Lower leg skin (tissue), 4 donors: ENCODE results near the gene MT1E. TPM values are rescaled to one million over a fixed set of nuclear protein-coding genes. Genes with fewer than 3 reads are reported as not detected.
"Not testable (repeated sequence)": the region's sequence is repeated elsewhere in the genome, so short reads cannot be mapped to it uniquely, and the experiment has no call there.

Experiments used
- DNase-seq, 2 donors: peaks; one replicate each; pipeline ENCODE4 v3.0.0-alpha.2; 2019; ENCODE audit warnings: low spot score in 2 of 2
- H3K4me3 ChIP-seq: fragments of 200-600 bp; sonication (generic); 2 replicates; pipeline ENCODE4 v1.5.1; 2017; ENCODE audit warnings: mild to moderate bottlenecking, low read depth; ENCODE audit not compliant: poor library complexity, severe bottlenecking
- POLR2A ChIP-seq, 2 donors: fragments of 450-650 bp; IDR thresholded peaks; one replicate each; pipeline ENCODE4 v1.6.1; 2016 to 2017; ENCODE audit warnings: antibody characterized with exemption in 2 of 2, mild to moderate bottlenecking in 1 of 2, moderate library complexity in 1 of 2
- WGBS, 2 donors: methylation state at CpG; one replicate each; pipeline ENCODE4 v1.1.5; 2018; 5-methylcytosine and 5-hydroxymethylcytosine counted together
- intact Hi-C: fragments of 100-400 bp; cut with DNase I; formaldehyde crosslinking; loops from one replicate; pipeline ENCODE4 v1.15.0; 2023; ENCODE audit warnings: low total_unique reads
- total RNA-seq, 4 donors: library from RNA; depleted of rRNA; stranded (reverse); fragments of >200 nt; gene quantifications; one replicate each; pipeline ENCODE4 v1.1.0, GENCODE V29; 2016
- TF ChIP-seq, protein P1 (sequence below), 3 donors: fragments of 450-650 bp; IDR thresholded peaks; one replicate each; pipeline ENCODE4 v1.5.1; 2016; ENCODE audit warnings: antibody characterized with exemption in 3 of 3, mild to moderate bottlenecking in 3 of 3, moderate library complexity in 2 of 3

MT1E gene
- 100 to 1,000 TPM; 140 to 437 (median 224) TPM for total RNA-seq

DNA sequence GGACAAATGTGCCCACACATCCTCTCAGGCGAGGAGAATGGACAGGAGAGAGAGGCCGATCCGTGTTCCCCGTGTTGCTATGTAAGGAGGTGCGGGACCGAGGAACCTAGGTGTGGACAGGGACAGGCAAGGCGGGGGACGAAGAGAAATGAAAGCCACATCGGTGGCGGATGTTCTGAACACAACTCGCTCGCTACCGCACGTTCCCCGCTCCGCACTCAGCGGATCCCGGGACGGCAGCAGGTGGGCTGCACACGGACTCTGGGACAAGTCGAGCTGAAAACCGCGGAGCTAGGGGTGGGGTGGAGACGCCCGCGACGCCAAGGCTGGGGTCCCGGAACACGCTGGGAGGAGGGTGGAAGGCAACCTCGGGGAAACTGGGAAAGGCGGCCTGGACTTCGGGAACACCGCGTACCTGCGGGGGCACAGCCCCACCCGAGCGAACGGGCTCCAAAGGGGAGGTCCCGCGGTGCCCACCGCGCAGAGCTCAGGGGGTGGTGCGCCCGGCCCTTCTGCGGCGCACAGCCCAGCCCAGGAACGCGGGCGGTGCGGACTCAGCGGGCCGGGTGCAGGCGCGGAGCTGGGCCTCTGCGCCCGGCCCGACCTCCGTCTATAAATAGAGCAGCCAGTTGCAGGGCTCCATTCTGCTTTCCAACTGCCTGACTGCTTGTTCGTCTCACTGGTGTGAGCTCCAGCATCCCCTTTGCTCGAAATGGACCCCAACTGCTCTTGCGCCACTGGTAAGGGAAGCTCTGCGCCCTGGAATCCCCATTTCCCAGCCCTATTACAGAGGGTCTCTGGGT lies at the start of gene MT1E:
TSS of gene MT1E (plus strand) at position 642 of the 803 bp plus-strand sequence. CDS start at position 713, 71 bp downstream.
- peak; percentile 66 to 96 for DNase-seq
- intact Hi-C loops: no loop called here
- WGBS, 2 donors: 2 to 3% methylated on average over 46 to 52 of the region's 62 CpGs
- TF ChIP-seq, protein P1, sequence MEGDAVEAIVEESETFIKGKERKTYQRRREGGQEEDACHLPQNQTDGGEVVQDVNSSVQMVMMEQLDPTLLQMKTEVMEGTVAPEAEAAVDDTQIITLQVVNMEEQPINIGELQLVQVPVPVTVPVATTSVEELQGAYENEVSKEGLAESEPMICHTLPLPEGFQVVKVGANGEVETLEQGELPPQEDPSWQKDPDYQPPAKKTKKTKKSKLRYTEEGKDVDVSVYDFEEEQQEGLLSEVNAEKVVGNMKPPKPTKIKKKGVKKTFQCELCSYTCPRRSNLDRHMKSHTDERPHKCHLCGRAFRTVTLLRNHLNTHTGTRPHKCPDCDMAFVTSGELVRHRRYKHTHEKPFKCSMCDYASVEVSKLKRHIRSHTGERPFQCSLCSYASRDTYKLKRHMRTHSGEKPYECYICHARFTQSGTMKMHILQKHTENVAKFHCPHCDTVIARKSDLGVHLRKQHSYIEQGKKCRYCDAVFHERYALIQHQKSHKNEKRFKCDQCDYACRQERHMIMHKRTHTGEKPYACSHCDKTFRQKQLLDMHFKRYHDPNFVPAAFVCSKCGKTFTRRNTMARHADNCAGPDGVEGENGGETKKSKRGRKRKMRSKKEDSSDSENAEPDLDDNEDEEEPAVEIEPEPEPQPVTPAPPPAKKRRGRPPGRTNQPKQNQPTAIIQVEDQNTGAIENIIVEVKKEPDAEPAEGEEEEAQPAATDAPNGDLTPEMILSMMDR (IDR thresholded peaks at IDR 0.05): no peak
- TF ChIP-seq POLR2A (IDR thresholded peaks at IDR 0.05): peak in 1 of 2 donors; percentile 42
- H3K4me3 ChIP-seq: peak within 1 kb of the TSS; percentile 39

- no peak overlapping the region for H3K4me3 ChIP-seq
- WGBS, 2 donors: 21 to 22% methylated on average over 8 of the region's 8 CpGs
- intact Hi-C loops: no loop called here
- DNase-seq: peak; percentile 79 to 96
- TF ChIP-seq POLR2A (IDR thresholded peaks at IDR 0.05): no peak
- TF ChIP-seq, protein P1 (IDR thresholded peaks at IDR 0.05): peak in 1 of 3 donors; percentile 93
These were observed 48.8 kb upstream of the MT1E start for GRCh38 chr16:56576585-56577299.

DNA sequence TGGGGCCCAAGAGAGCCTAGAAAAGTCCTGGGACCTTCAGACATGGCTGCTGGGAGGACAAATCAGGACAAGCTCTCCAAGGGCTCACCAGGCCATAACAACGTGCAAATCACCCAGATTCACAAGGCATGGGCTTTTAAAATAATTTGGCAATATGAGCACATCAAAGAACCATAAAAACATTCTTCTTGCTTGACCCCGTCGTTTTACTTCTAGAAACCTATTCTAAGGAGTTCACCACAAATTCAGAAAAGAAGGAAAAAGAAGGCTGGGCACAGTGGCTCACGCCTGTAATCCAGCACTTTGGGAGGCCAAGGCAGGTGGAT lies 48.3 kb upstream of the MT1E start:
- TF ChIP-seq, protein P1 (IDR thresholded peaks at IDR 0.05): no peak
- no peak for TF ChIP-seq POLR2A (IDR thresholded peaks at IDR 0.05)
- 63 to 66% methylated on average over 4 of the region's 4 CpGs for WGBS, 2 donors
- no peak overlapping the region for H3K4me3 ChIP-seq
- DNase-seq: no peak
- intact Hi-C loops: no loop called here

DNA sequence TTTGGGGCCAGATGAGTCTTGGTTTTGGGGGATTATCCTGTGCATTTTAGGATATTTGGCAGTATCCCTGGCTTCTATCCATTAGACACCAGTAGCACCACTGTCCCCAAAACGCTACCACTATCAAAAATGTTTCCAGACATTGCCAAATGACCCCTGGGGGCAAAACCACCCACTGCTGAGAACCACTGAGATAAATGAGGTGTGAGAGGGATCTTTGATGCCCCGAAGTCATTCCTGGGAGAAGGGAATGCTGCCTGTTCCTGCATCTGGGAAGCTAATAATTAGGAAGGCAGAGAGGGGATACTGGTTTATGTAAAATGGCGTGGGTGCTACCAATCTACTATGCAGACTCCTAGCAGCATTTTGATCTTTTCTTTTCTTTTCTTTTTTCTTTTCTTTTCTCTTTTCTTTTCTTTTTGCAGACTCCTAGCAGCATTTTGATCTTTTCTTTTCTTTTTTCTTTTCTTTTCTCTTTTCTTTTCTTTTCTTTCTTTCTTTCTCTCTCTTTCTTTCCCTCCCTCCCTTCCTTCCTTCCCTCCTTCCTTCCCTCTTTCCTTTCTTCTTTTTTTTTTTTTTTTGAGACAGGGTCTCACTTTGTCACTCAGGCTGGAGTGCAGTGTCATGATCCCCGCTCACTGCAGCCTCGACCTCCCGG lies 45.1 kb upstream of the MT1E start:
- WGBS, 2 donors: 80 to 85% methylated on average over 6 of the region's 6 CpGs
- no peak overlapping the region for H3K4me3 ChIP-seq
- no peak for TF ChIP-seq POLR2A (IDR thresholded peaks at IDR 0.05)
- TF ChIP-seq, protein P1 (IDR thresholded peaks at IDR 0.05): no peak
- intact Hi-C loops: loop anchor here (10.0 kb wide), 1 partner anchor 124 kb away; no protein-coding TSS in a partner anchor
- DNase-seq: peak in 1 of 2 donors; percentile 39

DNA sequence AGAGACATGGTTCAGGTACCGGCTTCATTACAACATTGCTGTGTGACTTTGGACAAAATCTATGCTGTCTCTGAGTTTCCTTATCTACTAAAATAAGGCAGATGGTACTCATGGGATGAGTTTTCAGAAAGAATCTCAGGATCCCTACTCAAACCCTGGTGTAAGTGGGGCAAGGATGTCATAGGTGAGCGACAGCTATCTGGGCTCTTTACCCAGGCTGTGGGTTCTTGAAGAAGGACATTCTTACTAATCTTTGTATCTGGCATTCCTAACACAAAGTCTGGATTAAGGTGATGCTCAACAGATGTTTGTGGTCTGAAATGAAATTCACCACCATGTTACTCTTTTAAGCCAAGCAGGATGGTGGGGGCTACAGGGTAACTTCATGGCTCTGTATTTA lies 42.7 kb upstream of the MT1E start:
- intact Hi-C loops: loop anchor here (10.0 kb wide), 1 partner anchor 122 kb away; no protein-coding TSS in a partner anchor
- H3K4me3 ChIP-seq, DNase-seq: not testable (repeated sequence)
- WGBS, 2 donors: 97 to 100% methylated on average over 2 of the region's 2 CpGs
